ENCODE data around the gene FLYWCH2.
"Not testable (repeated sequence)": the region's sequence is repeated elsewhere in the genome, so short reads cannot be mapped to it uniquely, and the experiment has no call there.

The FLYWCH2 gene

GRCh38 chr16:2881783-2882649 lies 999 bp upstream of the FLYWCH2 start:
- DNase-seq (ENCODE audit: low read depth in 2 of 2, low spot score in 1 of 2): no peak

- no peak for DNase-seq (ENCODE audit: low read depth in 2 of 2, low spot score in 1 of 2)
Measured at GRCh38 chr16:2883458-2883908, 468 bp downstream of the FLYWCH2 start.

- no peak for DNase-seq (ENCODE audit: low read depth in 2 of 2, low spot score in 1 of 2)
Measured at GRCh38 chr16:2884041-2884451, 1.0 kb downstream of the FLYWCH2 start.

GRCh38 chr16:2894231-2894630 lies 11.2 kb downstream of the FLYWCH2 start:
- no peak for DNase-seq (ENCODE audit: low read depth in 2 of 2, low spot score in 1 of 2)

- DNase-seq (ENCODE audit: low read depth in 2 of 2, low spot score in 1 of 2): no peak
Measured at GRCh38 chr16:2895813-2896212, 12.8 kb downstream of the FLYWCH2 start.

- DNase-seq (ENCODE audit: low read depth in 2 of 2, low spot score in 1 of 2): no peak
Measured at GRCh38 chr16:2896480-2897010, 13.5 kb downstream of the FLYWCH2 start.

GRCh38 chr16:2897110-2897509 lies 14.1 kb downstream of the FLYWCH2 start:
- DNase-seq (ENCODE audit: low read depth in 2 of 2, low spot score in 1 of 2): no peak

- no peak for DNase-seq (ENCODE audit: low read depth in 2 of 2, low spot score in 1 of 2)
Measured at GRCh38 chr16:2898831-2899563, 16.0 kb downstream of the FLYWCH2 start.

GRCh38 chr16:2899564-2900072 lies 16.6 kb downstream of the FLYWCH2 start:
- no peak for DNase-seq (ENCODE audit: low read depth in 2 of 2, low spot score in 1 of 2)

GRCh38 chr16:2900526-2901075 lies 17.6 kb downstream of the FLYWCH2 start:
- no peak for DNase-seq (ENCODE audit: low read depth in 2 of 2, low spot score in 1 of 2)

- no peak for DNase-seq (ENCODE audit: low read depth in 2 of 2, low spot score in 1 of 2)
Measured at GRCh38 chr16:2902337-2903130, 19.5 kb downstream of the FLYWCH2 start.

GRCh38 chr16:2904100-2904921 lies 21.3 kb downstream of the FLYWCH2 start:
- peak; percentile 42 to 52 for DNase-seq (ENCODE audit: low read depth in 2 of 2, low spot score in 1 of 2)

GRCh38 chr16:2904922-2905240 lies 21.9 kb downstream of the FLYWCH2 start:
- DNase-seq (ENCODE audit: low read depth in 2 of 2, low spot score in 1 of 2): no peak

- DNase-seq (ENCODE audit: low read depth in 2 of 2, low spot score in 1 of 2): peak; percentile 61 to 74
Measured at GRCh38 chr16:2905241-2905987, 22.4 kb downstream of the FLYWCH2 start.

- DNase-seq (ENCODE audit: low read depth in 2 of 2, low spot score in 1 of 2): no peak
Measured at GRCh38 chr16:2905988-2906387, 23.0 kb downstream of the FLYWCH2 start.

GRCh38 chr16:2907084-2907753 lies 24.2 kb downstream of the FLYWCH2 start:
- not testable (repeated sequence) for DNase-seq (ENCODE audit: low read depth in 2 of 2, low spot score in 1 of 2)

GRCh38 chr16:2910441-2910969 lies 27.5 kb downstream of the FLYWCH2 start:
- DNase-seq (ENCODE audit: low read depth in 2 of 2, low spot score in 1 of 2): no peak

- DNase-seq (ENCODE audit: low read depth in 2 of 2, low spot score in 1 of 2): peak; percentile 90 to 98
Measured at GRCh38 chr16:2911638-2912329, 28.8 kb downstream of the FLYWCH2 start, which contains the start of gene FLYWCH1. TSS of gene FLYWCH1 (plus strand) at chr16:2911931. CDS start at chr16:2929686, 17,755 bp downstream.

All from stimulated activated CD8-positive, alpha-beta memory T cell treated with anti-CD3 and anti-CD28 coated beads, Interleukin-4, amount 100 ng/mL, for 1 hour (primary cell).